Measurements from ENCODE around the gene QKI.
"Not testable (repeated sequence)": the region's sequence is repeated elsewhere in the genome, so short reads cannot be mapped to it uniquely, and the experiment has no call there.

Gene QKI

DNA sequence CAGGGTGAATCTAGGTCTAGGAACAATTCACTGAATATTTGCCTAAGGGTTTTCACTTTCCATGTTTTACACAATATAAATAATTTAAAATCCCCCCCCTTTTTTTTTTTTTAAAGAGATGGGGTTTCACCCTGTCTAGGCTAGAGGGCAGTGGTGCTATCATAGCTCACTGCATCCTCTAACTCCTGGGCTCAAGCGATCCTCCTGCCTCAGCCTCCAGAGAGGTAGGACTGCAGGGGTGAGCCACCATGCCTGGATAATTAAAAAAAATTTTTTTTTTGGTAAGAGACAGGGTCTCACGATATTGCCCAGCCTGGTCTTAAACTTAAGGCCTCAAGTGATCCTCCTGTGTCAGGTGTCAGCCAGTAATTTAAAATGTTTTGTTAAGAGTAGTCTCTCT is 17.8 kb downstream of the QKI start:
- no peaks in the 10 kb centered on the region for H3K27me3 ChIP-seq (ENCODE audit: insufficient read depth, poor library complexity, severe bottlenecking)
- no peak for TF ChIP-seq POLR2AphosphoS5 (IDR thresholded peaks at IDR 0.05; ENCODE audit: low read depth)
- no peak for TF ChIP-seq GABPA (IDR thresholded peaks at IDR 0.05; ENCODE audit: low read depth)
- TF ChIP-seq REST (IDR thresholded peaks at IDR 0.05; ENCODE audit: insufficient replicate concordance, low read depth) = no peak
- TF ChIP-seq SPI1 (IDR thresholded peaks at IDR 0.05; ENCODE audit: borderline replicate concordance, low read depth) = no peak
- TF ChIP-seq, protein P1, sequence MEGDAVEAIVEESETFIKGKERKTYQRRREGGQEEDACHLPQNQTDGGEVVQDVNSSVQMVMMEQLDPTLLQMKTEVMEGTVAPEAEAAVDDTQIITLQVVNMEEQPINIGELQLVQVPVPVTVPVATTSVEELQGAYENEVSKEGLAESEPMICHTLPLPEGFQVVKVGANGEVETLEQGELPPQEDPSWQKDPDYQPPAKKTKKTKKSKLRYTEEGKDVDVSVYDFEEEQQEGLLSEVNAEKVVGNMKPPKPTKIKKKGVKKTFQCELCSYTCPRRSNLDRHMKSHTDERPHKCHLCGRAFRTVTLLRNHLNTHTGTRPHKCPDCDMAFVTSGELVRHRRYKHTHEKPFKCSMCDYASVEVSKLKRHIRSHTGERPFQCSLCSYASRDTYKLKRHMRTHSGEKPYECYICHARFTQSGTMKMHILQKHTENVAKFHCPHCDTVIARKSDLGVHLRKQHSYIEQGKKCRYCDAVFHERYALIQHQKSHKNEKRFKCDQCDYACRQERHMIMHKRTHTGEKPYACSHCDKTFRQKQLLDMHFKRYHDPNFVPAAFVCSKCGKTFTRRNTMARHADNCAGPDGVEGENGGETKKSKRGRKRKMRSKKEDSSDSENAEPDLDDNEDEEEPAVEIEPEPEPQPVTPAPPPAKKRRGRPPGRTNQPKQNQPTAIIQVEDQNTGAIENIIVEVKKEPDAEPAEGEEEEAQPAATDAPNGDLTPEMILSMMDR (IDR thresholded peaks at IDR 0.05; ENCODE audit: insufficient read depth, low read length) = no peak
- H3K4me3 ChIP-seq (replicated peaks; ENCODE audit: insufficient read depth, low read length) = no peak overlapping the region
- H3K27ac ChIP-seq (replicated peaks) = no peak overlapping the region
- no peak for DNase-seq (ENCODE audit: low read depth in 1 of 2, low spot score in 1 of 2)

DNA sequence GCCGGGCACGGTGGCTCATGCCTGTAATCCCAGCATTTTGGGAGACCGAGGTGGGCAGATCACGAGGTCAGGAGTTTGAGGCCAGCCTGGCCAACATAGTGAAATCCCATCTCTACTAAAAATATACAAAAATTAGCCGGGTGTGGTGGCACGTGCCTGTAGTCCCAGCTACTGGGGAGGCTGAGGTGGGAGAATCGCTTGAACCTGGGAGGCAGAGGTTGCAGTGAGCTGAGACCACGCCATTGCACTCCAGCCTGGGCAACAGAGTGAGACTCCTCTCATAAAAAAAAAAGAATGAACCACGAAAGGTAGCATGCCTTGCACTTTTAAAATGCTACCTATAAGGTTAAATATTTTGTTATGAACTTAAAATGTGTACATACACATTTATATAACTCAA is 19.0 kb downstream of the QKI start:
- H3K27me3 ChIP-seq (ENCODE audit: insufficient read depth, poor library complexity, severe bottlenecking); DNase-seq (ENCODE audit: low read depth in 1 of 2, low spot score in 1 of 2); H3K4me3 ChIP-seq (replicated peaks; ENCODE audit: insufficient read depth, low read length); H3K27ac ChIP-seq (replicated peaks): not testable (repeated sequence)

- no peak for TF ChIP-seq GABPA (IDR thresholded peaks at IDR 0.05; ENCODE audit: low read depth)
- no peak for TF ChIP-seq SPI1 (IDR thresholded peaks at IDR 0.05; ENCODE audit: borderline replicate concordance, low read depth)
- no peak for TF ChIP-seq REST (IDR thresholded peaks at IDR 0.05; ENCODE audit: insufficient replicate concordance, low read depth)
- TF ChIP-seq, protein P1 (IDR thresholded peaks at IDR 0.05; ENCODE audit: insufficient read depth, low read length) = no peak
- no peak for TF ChIP-seq POLR2AphosphoS5 (IDR thresholded peaks at IDR 0.05; ENCODE audit: low read depth)
- Histone ChIP-seq H3K4me3 (replicated peaks; ENCODE audit: insufficient read depth, low read length) (no peak overlapping the region), H3K27ac (replicated peaks) (no peak overlapping the region), H3K27me3 (ENCODE audit: insufficient read depth, poor library complexity, severe bottlenecking) (no peaks in the 10 kb centered on the region)
- DNase-seq (ENCODE audit: low read depth in 1 of 2, low spot score in 1 of 2) = no peak
These were observed 20.5 kb downstream of the QKI start for GRCh38 chr6:163435023-163435422.

GRCh38 chr6:163436843-163437242 is 22.3 kb downstream of the QKI start:
- no peak for DNase-seq (ENCODE audit: low read depth in 1 of 2, low spot score in 1 of 2)
- TF ChIP-seq SPI1 (IDR thresholded peaks at IDR 0.05; ENCODE audit: borderline replicate concordance, low read depth) (no peak), GABPA (IDR thresholded peaks at IDR 0.05; ENCODE audit: low read depth) (no peak), POLR2AphosphoS5 (IDR thresholded peaks at IDR 0.05; ENCODE audit: low read depth) (no peak), REST (IDR thresholded peaks at IDR 0.05; ENCODE audit: insufficient replicate concordance, low read depth) (no peak)
- TF ChIP-seq, protein P1 (IDR thresholded peaks at IDR 0.05; ENCODE audit: insufficient read depth, low read length) = no peak
- Histone ChIP-seq H3K4me3 (replicated peaks; ENCODE audit: insufficient read depth, low read length) (no peak overlapping the region), H3K27me3 (ENCODE audit: insufficient read depth, poor library complexity, severe bottlenecking) (no peaks in the 10 kb centered on the region), H3K27ac (replicated peaks) (no peak overlapping the region)

Data from HL-60 (cell line).